GM18511 (cell line): ENCODE measurements around the gene FLII.

ENCODE experiments used
- ATAC-seq: cut with Tn5 transposase; IDR thresholded peaks from one replicate; pipeline ENCODE4 v1.9.1; 2021; ENCODE audit warnings: mild to moderate bottlenecking, moderate library complexity; ENCODE audit not compliant: unreplicated experiment

Gene FLII

DNA sequence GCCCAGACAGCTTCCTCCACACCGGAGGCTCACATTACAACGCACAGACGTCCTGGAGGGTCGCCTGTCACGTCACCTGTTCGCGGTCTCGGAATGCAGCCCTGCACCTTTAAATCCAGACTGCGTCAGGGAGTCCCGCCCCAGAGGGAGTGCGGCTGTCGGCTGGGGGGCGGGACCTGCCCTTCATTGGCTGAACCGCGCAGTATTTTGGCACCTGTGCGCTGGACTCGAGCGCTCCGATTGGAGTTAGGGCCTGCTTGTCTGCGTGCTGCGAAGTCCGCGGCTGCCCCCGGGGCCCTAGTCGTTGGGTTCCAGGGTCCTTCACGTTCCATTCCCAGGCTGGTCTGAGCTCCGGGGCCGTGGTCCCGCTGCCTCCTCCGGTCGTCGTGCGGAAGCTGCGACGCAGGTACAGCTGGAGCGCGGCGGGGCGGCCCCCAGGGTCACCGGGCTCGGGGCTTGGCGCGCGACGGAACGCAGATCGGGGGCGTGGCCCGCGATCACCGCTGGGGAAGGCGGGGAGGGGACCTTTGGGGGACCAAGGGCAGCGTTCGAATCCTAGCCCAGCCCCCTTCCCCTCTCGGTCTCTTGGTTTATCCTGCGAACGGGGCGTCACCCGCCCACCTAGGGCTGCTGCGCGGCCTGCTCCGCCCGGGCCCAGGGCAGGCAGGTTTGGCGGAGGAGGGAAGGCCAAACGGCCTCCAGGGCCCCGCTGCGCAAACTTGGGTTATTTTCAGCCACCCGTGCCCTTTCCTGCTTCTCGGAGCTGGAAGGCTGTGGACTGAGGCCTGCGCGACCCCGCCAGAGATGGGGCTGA lies 2.0 kb upstream of the FLII start, which contains the start of gene MIEF2:
Gene MIEF2 (plus strand): TSS at position 331 of the 814 bp plus-strand sequence. CDS start 2,059 bp downstream, outside the sequence.
- ATAC-seq = peak; percentile 80

- ATAC-seq = no peak
Measured at GRCh38 chr17:18259621-18260331, 1.2 kb upstream of the FLII start.

DNA sequence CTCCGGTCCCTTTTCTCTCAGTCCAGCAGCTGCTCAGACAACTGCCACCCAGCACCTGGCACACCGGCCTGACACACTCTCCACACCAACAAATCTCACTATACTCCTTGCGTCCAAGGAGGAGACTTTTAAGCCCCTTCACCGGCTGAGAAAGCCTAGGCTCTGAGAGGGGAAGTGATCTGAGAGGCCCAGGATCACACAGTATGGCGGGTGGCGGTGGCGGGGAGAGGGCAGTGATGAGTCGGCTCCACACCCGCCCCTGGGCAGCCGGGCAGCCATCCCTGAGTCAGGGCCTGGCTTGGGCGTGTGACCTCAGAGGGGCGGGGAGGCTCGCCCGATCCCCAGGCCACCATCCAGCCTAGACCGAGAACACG lies 569 bp downstream of the FLII start:
- ATAC-seq = peak; percentile 36

- peak; percentile 21 for ATAC-seq
Measured at GRCh38 chr17:18257268-18257981, 1.1 kb downstream of the FLII start.

DNA sequence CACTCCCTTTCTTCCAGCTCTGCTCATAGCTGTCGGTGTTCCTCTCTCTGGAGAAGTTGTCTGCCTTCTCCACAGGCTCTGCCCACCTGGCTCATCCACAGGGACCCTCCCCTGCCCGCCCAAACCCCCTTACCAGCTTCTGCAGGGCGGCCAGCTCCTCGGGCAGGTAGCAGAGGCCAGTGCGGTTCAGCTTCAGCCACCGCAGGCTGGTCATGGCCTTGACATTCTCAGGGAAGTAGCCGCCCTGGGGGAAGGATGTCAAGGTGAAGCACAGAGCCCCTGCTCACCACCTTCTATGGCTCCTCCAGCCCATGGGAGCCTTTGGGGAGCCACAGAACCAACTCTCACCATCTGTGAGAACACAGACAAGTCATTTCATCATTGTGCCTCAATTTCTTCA lies 1.8 kb downstream of the FLII start:
- ATAC-seq = no peak

GRCh38 chr17:18256351-18256750 lies 2.2 kb downstream of the FLII start:
- ATAC-seq = no peak

- no peak for ATAC-seq
Measured at GRCh38 chr17:18254888-18255649, 3.5 kb downstream of the FLII start.

DNA sequence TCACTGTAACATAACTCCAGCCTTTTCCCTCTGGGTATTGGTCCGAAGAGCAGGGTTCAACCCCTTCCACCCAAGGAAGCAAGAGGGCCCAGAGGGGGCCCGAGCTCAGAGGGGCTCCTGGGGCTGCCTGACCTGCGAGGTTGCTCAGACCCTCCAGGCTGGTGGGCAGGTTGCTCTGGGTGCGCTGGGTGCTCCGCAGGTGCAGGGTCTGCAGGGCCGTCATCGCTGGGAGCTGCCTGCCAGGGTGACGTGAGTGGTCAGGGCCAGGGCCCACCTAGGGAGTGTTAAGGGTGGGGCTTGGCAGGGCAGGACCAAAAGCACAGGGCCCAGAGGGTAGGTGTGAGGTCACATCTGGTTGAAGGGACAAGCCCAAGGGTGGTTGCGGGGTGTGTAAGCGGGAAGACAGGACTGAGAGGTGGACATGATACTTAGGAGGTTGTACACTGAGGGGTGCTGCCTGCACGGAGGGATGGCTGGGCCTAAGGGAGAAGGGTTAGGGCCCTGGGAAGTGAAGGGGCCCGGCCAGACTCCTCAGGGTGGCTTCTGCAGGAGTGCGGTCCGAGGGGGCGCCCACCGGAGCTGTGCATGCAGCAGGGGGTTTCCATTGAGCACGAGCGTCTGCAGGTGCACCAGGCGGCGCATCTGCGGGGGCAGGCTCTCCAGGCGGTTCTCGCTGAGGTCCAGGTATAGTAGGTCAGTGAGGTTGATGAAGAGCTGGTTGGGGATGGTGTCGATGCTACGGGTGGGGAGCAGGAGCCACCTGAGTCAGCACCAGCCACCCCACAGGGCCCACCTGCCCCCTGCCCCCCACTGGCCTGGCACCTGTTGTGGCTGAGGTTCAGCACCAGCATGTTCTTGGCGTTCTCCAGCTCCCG lies 4.4 kb downstream of the FLII start:
- ATAC-seq = no peak

GRCh38 chr17:18253187-18253884 lies 5.2 kb downstream of the FLII start:
- no peak for ATAC-seq

DNA sequence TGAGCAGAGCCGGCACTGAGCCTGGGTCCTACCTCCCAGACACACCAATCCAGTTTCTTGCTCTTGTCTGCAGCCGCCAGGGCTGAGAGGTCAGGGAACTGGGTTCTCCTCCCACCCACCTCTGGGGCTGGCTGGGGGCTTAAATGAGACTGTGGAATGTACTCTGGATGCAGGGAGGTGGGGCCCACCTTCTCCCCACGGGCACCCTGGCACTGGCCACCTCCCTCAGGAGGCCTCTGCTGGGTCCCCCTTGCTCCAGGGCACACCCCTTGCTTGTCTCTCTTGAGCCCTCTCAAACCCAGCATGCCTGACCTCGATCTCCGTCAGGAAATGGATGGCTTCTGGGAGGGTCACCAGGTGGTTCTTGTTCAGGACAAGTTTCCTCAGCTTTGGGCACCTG lies 6.4 kb downstream of the FLII start:
- no peak for ATAC-seq

- no peak for ATAC-seq
Measured at GRCh38 chr17:18251204-18251603, 7.3 kb downstream of the FLII start.

GRCh38 chr17:18250708-18251107 lies 7.8 kb downstream of the FLII start:
- ATAC-seq = no peak

DNA sequence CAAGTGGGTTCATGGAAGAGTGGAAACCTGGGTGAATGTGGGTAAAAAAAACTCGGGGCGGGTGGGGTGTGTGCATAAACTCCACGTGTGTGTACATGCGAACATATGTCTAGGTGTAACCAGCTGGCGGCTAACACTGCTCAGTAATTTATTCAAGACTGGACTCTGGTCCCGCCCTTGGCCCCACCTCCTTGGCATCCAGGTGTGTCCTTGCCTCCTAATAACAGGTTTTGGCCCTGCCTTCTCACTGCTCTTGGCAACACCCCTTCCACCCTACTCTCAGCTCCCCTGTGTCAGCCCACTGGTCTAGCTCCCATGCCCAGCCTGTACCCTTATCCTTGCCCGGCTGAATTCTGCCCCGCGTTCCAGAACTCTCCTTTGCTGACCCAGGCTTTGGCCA lies 8.3 kb downstream of the FLII start:
- no peak for ATAC-seq

DNA sequence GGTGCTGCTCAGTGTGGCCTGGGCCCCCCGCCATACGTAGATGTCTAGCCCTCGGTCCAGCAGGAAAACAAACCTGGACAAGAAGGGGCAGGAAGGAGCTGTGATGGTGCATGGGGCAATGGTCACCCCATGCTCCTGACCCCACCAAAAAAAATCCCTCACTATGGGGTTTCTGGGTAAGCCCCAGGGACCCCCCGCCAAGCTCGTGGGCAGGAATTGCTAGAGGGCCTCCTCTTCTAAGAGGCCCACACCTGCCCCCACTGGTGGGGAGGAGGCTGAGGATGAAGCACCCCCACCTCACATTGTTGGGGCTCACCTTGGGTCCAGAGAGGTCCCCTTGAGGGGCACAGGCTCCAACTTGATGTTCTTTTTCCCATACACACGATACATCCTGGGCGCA lies 9.7 kb downstream of the FLII start:
- no peak for ATAC-seq

DNA sequence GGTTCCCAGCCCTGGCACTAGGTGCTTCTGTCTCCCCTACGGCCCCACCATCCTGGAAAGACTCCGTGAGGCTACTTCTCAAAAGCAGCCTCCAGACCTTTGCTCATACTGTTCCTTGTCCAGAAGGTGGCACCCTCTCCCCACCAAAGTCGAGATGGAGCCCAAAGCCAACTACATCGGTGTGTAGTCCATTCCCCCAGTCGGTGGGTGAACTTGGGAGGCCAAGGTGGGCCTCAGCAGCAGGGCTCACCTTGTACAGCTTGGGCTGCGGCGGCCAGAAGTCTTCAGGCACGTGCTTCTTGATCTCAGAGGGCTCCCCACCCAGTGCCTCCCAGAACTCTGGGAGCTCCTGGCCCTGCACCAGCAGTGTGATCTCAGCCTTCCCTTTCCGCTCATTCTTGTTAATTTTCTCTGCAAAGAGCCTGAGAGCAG lies 10.2 kb downstream of the FLII start:
- no peak for ATAC-seq

GRCh38 chr17:18247613-18248001 lies 10.9 kb downstream of the FLII start:
- ATAC-seq = no peak

- no peak for ATAC-seq
Measured at GRCh38 chr17:18246880-18247612, 11.5 kb downstream of the FLII start.

GRCh38 chr17:18246109-18246725 lies 12.3 kb downstream of the FLII start:
- ATAC-seq = no peak
